Esophagus muscularis mucosa (tissue), 4 donors: ENCODE results near the gene DCAF10.

Source experiments
- CTCF ChIP-seq, 3 experiments: fragments of 200-600 bp in 2 of 3; fragments of 450-650 bp in 1 of 3; sonication (generic) in 2 of 3; IDR thresholded peaks; one replicate each; pipeline ENCODE4 v1.5.1; 2017 to 2019; ENCODE audit warnings: antibody characterized with exemption in 3 of 3, mild to moderate bottlenecking in 2 of 3, moderate library complexity in 1 of 3
- EP300 ChIP-seq: sonication (generic); formaldehyde crosslinking; IDR thresholded peaks from one replicate; pipeline ENCODE4 v1.6.1; 2017; ENCODE audit warnings: antibody characterized with exemption
- POLR2A ChIP-seq: fragments of 450-650 bp; IDR thresholded peaks from one replicate; pipeline ENCODE4 v1.6.1; 2017; ENCODE audit warnings: antibody characterized with exemption, moderate library complexity, mild to moderate bottlenecking, low read depth
- POLR2AphosphoS5 ChIP-seq, 2 donors: sonication (generic); formaldehyde crosslinking; IDR thresholded peaks; one replicate each; pipeline ENCODE4 v1.6.1; 2017; ENCODE audit warnings: antibody characterized with exemption in 2 of 2

GRCh38 chr9:37839496-37840461, 39.2 kb downstream of the DCAF10 start:
- TF ChIP-seq CTCF (IDR thresholded peaks at IDR 0.05) (no peak), POLR2A (no peak), POLR2AphosphoS5 (IDR thresholded peaks at IDR 0.05) (no peak), EP300 (no peak)
